PC-3 (cell line): ENCODE measurements around the gene SALL3.

ENCODE experiments used
- CTCF ChIP-seq: fragments of 300-600 bp; sonication (generic); conservative IDR thresholded peaks from 2 replicates; pipeline ENCODE4 v1.5.1; 2017; ENCODE audit warnings: antibody characterized with exemption, low read depth, mild to moderate bottlenecking, low read length
- EZH2 ChIP-seq: fragments of 300-600 bp; sonication (generic); IDR thresholded peaks from one replicate; pipeline ENCODE4 v1.6.1; 2017; ENCODE audit warnings: antibody characterized with exemption, mild to moderate bottlenecking, low read length; ENCODE audit not compliant: unreplicated experiment
- EZH2phosphoT487 ChIP-seq: fragments of 300-600 bp; sonication (generic); IDR thresholded peaks from 2 replicates; pipeline ENCODE4 v1.6.1; 2018; ENCODE audit warnings: mild to moderate bottlenecking, antibody characterized with exemption, low read length, borderline replicate concordance

GRCh38 chr18:78998371-78999071, 18.9 kb downstream of the SALL3 start:
- TF ChIP-seq CTCF (no peak), EZH2 (no peak), EZH2phosphoT487 (no peak)
